GM12878 (cell line): Measurements from ENCODE around the gene GALNTL6. TPM values are rescaled to one million over a fixed set of nuclear protein-coding genes. Genes with fewer than 3 reads are reported as not detected.

Experiments
- ATF7 ChIP-seq: fragments of 450-650 bp; IDR thresholded peaks from 2 replicates; pipeline ENCODE4 v1.6.1; 2016; ENCODE audit warnings: low read depth, mild to moderate bottlenecking
- BCL11A ChIP-seq: IDR thresholded peaks from 2 replicates; pipeline ENCODE4 v1.6.1; 2011; ENCODE audit warnings: low read depth, low read length
- CHD4 ChIP-seq: fragments of 200-600 bp; sonication (generic); IDR thresholded peaks from 2 replicates; pipeline ENCODE4 v1.6.1; 2016; ENCODE audit warnings: mild to moderate bottlenecking
- CTCF ChIP-seq, 3 experiments: IDR thresholded peaks in 2 of 3; conservative IDR thresholded peaks in 1 of 3; 2 replicates each; pipeline ENCODE4 v1.5.1; 2011; ENCODE audit warnings: low read depth in 3 of 3, low read length in 3 of 3, mild to moderate bottlenecking in 3 of 3, control low read depth in 2 of 3, moderate library complexity in 2 of 3, inconsistent platforms in 1 of 3, mixed read lengths in 1 of 3; ENCODE audit not compliant: control insufficient read depth in 2 of 3, insufficient read depth in 1 of 3; ENCODE audit errors: extremely low read depth in 1 of 3
- EP300 ChIP-seq, 2 experiments: fragments of 150-350 bp in 1 of 2; IDR thresholded peaks; 2 replicates each; pipeline ENCODE4 v1.6.1; 2011 to 2012; ENCODE audit warnings: low read depth in 2 of 2, low read length in 2 of 2, borderline replicate concordance in 1 of 2, improper control_type of control experiment in 1 of 2, inconsistent platforms in 1 of 2; ENCODE audit not compliant: control insufficient read depth in 1 of 2
- IKZF2 ChIP-seq, 2 experiments: fragments of 450-650 bp; IDR thresholded peaks; 2 replicates each; pipeline ENCODE4 v1.6.1; 2017; ENCODE audit warnings: mild to moderate bottlenecking in 2 of 2, moderate library complexity in 2 of 2
- NFIC ChIP-seq: IDR thresholded peaks from 2 replicates; pipeline ENCODE4 v1.6.1; 2012; ENCODE audit warnings: low read depth, mild to moderate bottlenecking, inconsistent platforms, low read length, moderate library complexity
- NFYB ChIP-seq: IDR thresholded peaks from 2 replicates; pipeline ENCODE4 v1.6.1; 2011; ENCODE audit warnings: low read depth, mild to moderate bottlenecking, low read length, improper control_type of control experiment, moderate library complexity; ENCODE audit not compliant: insufficient read depth
- NKRF ChIP-seq: fragments of 450-650 bp; conservative IDR thresholded peaks from 2 replicates; pipeline ENCODE4 v1.6.1; 2017; ENCODE audit warnings: mild to moderate bottlenecking, moderate library complexity
- POLR2AphosphoS5 ChIP-seq: IDR thresholded peaks from 2 replicates; pipeline ENCODE4 v1.6.1; 2011; ENCODE audit warnings: mild to moderate bottlenecking, low read length, inconsistent platforms
- RAD51 ChIP-seq: fragments of 450-650 bp; IDR thresholded peaks from 2 replicates; pipeline ENCODE4 v1.6.1; 2016; ENCODE audit warnings: moderate library complexity, mild to moderate bottlenecking, inconsistent platforms
- RCOR1 ChIP-seq: conservative IDR thresholded peaks from 2 replicates; pipeline ENCODE4 v1.6.1; 2012; ENCODE audit warnings: low read depth, low read length, improper control_type of control experiment
- RUNX3 ChIP-seq: IDR thresholded peaks from 2 replicates; pipeline ENCODE4 v1.6.1; 2012; ENCODE audit warnings: low read length, inconsistent platforms
- SPI1 ChIP-seq: IDR thresholded peaks from 2 replicates; pipeline ENCODE4 v1.6.1; 2011; ENCODE audit warnings: low read depth, mild to moderate bottlenecking, low read length, moderate library complexity, borderline replicate concordance; ENCODE audit not compliant: insufficient read depth
- SREBF2 ChIP-seq: IDR thresholded peaks from 2 replicates; pipeline ENCODE4 v1.6.1; 2012; ENCODE audit warnings: mild to moderate bottlenecking, low read length
- TAF1 ChIP-seq: IDR thresholded peaks from 2 replicates; pipeline ENCODE4 v1.6.1; 2011; ENCODE audit warnings: mild to moderate bottlenecking, low read depth, low read length, borderline replicate concordance
- WRNIP1 ChIP-seq: IDR thresholded peaks from 2 replicates; pipeline ENCODE4 v1.6.1; 2011; ENCODE audit warnings: low read depth, low read length, improper control_type of control experiment, borderline replicate concordance
- ZNF384 ChIP-seq: IDR thresholded peaks from 2 replicates; pipeline ENCODE4 v1.6.1; 2012; ENCODE audit warnings: low read depth, mild to moderate bottlenecking, low read length, improper control_type of control experiment, borderline replicate concordance
- ZSCAN29 ChIP-seq: fragments of 450-650 bp; IDR thresholded peaks from 2 replicates; pipeline ENCODE4 v1.6.1; 2017; ENCODE audit warnings: mild to moderate bottlenecking, moderate library complexity
- polyA plus RNA-seq, 11 experiments: library from polyadenylated mRNA; depleted of rRNA in 4 of 11; unstranded in 6 of 11; stranded (reverse) in 5 of 11; fragments of >200 nt; fragmentation: Nextera tagmentation in 4 of 11; fragmentation: Illumina TruSeq in 1 of 11; extraction: Ambion mirVana in 4 of 11; extraction: Trizol in 1 of 11; gene quantifications; 1 replicate in 1 of 11; 2 replicates in 10 of 11; pipeline versions ENCODE4 v1.2.1 to v1.2.3, GENCODE V29; 2011 to 2016; ENCODE audit warnings: inconsistent platforms in 2 of 11, missing spikeins in 2 of 11, low read depth in 1 of 11
- total RNA-seq, 4 experiments: library from RNA; depleted of rRNA in 3 of 4; stranded (reverse); fragments of >200 nt in 3 of 4; fragmentation: Illumina TruSeq in 1 of 4; extraction: Trizol in 1 of 4; gene quantifications; 2 replicates each; pipeline versions ENCODE4 v1.2.1 to v1.2.3, GENCODE V29; 2013 to 2021
- TF ChIP-seq, protein P1 (sequence below): IDR thresholded peaks from 2 replicates; pipeline ENCODE4 v1.6.1; 2012; ENCODE audit warnings: mild to moderate bottlenecking, low read depth, low read length

Gene GALNTL6
- total and polyA plus RNA-seq, 10 of the 15 experiments (the other 5 are each of a cell fraction or from before 2014, with no cell fraction given), result 0.01 to 0.29 TPM; not detected in 8

DNA sequence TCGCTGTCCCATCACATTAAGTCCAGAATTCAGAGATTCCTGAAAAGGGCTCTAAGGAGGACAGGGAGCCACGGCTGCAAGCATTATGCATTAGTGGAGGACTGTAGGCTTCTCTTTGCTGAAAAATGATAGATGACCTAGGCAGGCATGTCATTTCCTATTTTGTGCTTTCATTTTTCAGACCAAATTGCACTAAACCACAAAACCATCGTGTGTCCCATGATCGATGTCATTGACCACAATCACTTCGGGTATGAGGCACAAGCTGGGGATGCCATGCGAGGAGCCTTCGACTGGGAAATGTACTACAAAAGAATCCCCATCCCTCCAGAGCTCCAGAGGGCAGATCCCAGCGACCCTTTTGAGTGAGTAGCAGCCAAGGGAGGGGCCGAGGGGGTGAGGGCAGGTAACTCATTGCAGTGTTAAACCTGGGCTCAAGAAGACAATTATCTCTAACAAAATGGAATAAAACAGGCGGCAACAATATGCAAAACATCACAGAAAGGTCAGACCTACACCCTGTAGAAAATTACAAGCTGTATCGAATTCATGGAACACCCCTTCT lies 1000.2 kb downstream of the GALNTL6 start (continued):
- no peak for TF ChIP-seq CHD4
- TF ChIP-seq RCOR1, result no peak
- TF ChIP-seq BCL11A, result peak; percentile 55; the same call in 1 of the 2 replicates
- TF ChIP-seq NKRF, result no peak
- TF ChIP-seq SPI1, result no peak
- TF ChIP-seq NFYB, result no peak
- no peak for TF ChIP-seq TAF1
- TF ChIP-seq, protein P1, sequence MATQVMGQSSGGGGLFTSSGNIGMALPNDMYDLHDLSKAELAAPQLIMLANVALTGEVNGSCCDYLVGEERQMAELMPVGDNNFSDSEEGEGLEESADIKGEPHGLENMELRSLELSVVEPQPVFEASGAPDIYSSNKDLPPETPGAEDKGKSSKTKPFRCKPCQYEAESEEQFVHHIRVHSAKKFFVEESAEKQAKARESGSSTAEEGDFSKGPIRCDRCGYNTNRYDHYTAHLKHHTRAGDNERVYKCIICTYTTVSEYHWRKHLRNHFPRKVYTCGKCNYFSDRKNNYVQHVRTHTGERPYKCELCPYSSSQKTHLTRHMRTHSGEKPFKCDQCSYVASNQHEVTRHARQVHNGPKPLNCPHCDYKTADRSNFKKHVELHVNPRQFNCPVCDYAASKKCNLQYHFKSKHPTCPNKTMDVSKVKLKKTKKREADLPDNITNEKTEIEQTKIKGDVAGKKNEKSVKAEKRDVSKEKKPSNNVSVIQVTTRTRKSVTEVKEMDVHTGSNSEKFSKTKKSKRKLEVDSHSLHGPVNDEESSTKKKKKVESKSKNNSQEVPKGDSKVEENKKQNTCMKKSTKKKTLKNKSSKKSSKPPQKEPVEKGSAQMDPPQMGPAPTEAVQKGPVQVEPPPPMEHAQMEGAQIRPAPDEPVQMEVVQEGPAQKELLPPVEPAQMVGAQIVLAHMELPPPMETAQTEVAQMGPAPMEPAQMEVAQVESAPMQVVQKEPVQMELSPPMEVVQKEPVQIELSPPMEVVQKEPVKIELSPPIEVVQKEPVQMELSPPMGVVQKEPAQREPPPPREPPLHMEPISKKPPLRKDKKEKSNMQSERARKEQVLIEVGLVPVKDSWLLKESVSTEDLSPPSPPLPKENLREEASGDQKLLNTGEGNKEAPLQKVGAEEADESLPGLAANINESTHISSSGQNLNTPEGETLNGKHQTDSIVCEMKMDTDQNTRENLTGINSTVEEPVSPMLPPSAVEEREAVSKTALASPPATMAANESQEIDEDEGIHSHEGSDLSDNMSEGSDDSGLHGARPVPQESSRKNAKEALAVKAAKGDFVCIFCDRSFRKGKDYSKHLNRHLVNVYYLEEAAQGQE, result no peak
- 0 out of 2 replicates have a peak, but pooled peaks have one; percentile 40 for TF ChIP-seq ATF7
- no peak for TF ChIP-seq CTCF (IDR thresholded peaks at IDR 0.05 in 2 of 3, conservative IDR thresholded peaks at IDR 0.05 in 1 of 3; ENCODE audit: control insufficient read depth in 2 of 3, extremely low read depth in 1 of 3, insufficient read depth in 1 of 3, low read depth in 3 of 3, low read length in 3 of 3)
- TF ChIP-seq RUNX3, result peak; percentile 92
- TF ChIP-seq NFIC, result peak; percentile 30; the same call in 1 of the 2 replicates
- no peak for TF ChIP-seq ZSCAN29
- TF ChIP-seq POLR2AphosphoS5, result no peak
- no peak for TF ChIP-seq ZNF384
- no peak for TF ChIP-seq SREBF2
- peak; percentile 14 to 37; a peak in 2 of 4 replicates for TF ChIP-seq IKZF2 (IDR thresholded peaks at IDR 0.05)
- TF ChIP-seq WRNIP1, result no peak
- TF ChIP-seq RAD51, result no peak
- TF ChIP-seq EP300 (IDR thresholded peaks at IDR 0.05; ENCODE audit: borderline replicate concordance in 1 of 2, control insufficient read depth in 1 of 2, low read depth in 2 of 2, low read length in 2 of 2), result no peak
